GM19238 (cell line): ENCODE results near the gene MYOM3.

ENCODE experiments used
- DNase-seq: peaks from one replicate; pipeline ENCODE4 v3.0.0; 2011; ENCODE audit warnings: low spot score; ENCODE audit not compliant: insufficient read length

MYOM3 gene

GRCh38 chr1:24114753-24115152 lies 2.8 kb upstream of the MYOM3 start:
- DNase-seq, result no peak

- DNase-seq, result no peak
Observed at GRCh38 chr1:24113641-24114033, 1.7 kb upstream of the MYOM3 start.

- no peak for DNase-seq
Observed at GRCh38 chr1:24111262-24111995, 506 bp downstream of the MYOM3 start.

- no peak for DNase-seq
Observed at GRCh38 chr1:24110642-24111261, 1.2 kb downstream of the MYOM3 start.

GRCh38 chr1:24109686-24110475 lies 2.1 kb downstream of the MYOM3 start:
- DNase-seq, result no peak

GRCh38 chr1:24109166-24109483 lies 2.8 kb downstream of the MYOM3 start:
- no peak for DNase-seq

GRCh38 chr1:24108334-24109165 lies 3.4 kb downstream of the MYOM3 start:
- no peak for DNase-seq

GRCh38 chr1:24107462-24108138 lies 4.3 kb downstream of the MYOM3 start:
- no peak for DNase-seq

- no peak for DNase-seq
Observed at GRCh38 chr1:24105368-24106160, 6.4 kb downstream of the MYOM3 start.

- no peak for DNase-seq
Observed at GRCh38 chr1:24104854-24105253, 7.1 kb downstream of the MYOM3 start.

- DNase-seq, result no peak
Observed at GRCh38 chr1:24103879-24104278, 8.1 kb downstream of the MYOM3 start.

- no peak for DNase-seq
Observed at GRCh38 chr1:24103408-24103807, 8.5 kb downstream of the MYOM3 start.

- DNase-seq, result no peak
Observed at GRCh38 chr1:24102961-24103360, 9.0 kb downstream of the MYOM3 start.

- DNase-seq, result no peak
Observed at GRCh38 chr1:24101796-24102586, 9.9 kb downstream of the MYOM3 start.

GRCh38 chr1:24100945-24101737 lies 10.8 kb downstream of the MYOM3 start:
- no peak for DNase-seq

GRCh38 chr1:24098943-24099638 lies 12.8 kb downstream of the MYOM3 start:
- no peak for DNase-seq

GRCh38 chr1:24098102-24098501 lies 13.8 kb downstream of the MYOM3 start:
- DNase-seq, result no peak

- no peak for DNase-seq
Observed at GRCh38 chr1:24097663-24098062, 14.3 kb downstream of the MYOM3 start.
